Spleen (tissue), 11 donors: ENCODE results near the gene SLC2A11. TPM values are rescaled to one million over a fixed set of nuclear protein-coding genes. Genes with fewer than 3 reads are reported as not detected.

Experiments used
- DNase-seq: peaks from one replicate; pipeline ENCODE4 v3.0.0-alpha.2; 2020
- H3K27ac ChIP-seq, 8 donors: fragments of 200-600 bp; sonication (generic) in 7 of 8; 1 replicate in 4 of 8; 2 replicates in 4 of 8; pipeline versions ENCODE4 v1.5.0 to v1.8.0; 2016 to 2021; ENCODE audit warnings: inconsistent platforms in 4 of 8, mild to moderate bottlenecking in 4 of 8, moderate library complexity in 1 of 8
- H3K27me3 ChIP-seq, 7 donors: fragments of 200-600 bp; sonication (generic) in 6 of 7; replicated peaks in 1 of 7; 1 replicate in 4 of 7; 2 replicates in 3 of 7; pipeline versions ENCODE4 v1.5.0 to v1.8.0; 2016 to 2021; ENCODE audit warnings: inconsistent platforms in 3 of 7, mild to moderate bottlenecking in 1 of 7
- H3K36me3 ChIP-seq, 6 donors: fragments of 200-600 bp; sonication (generic) in 5 of 6; 1 replicate in 4 of 6; 2 replicates in 2 of 6; pipeline versions ENCODE4 v1.5.0 to v1.8.0; 2016 to 2021; ENCODE audit warnings: inconsistent platforms in 2 of 6
- H3K4me1 ChIP-seq, 6 donors: fragments of 200-600 bp; sonication (generic) in 5 of 6; 1 replicate in 3 of 6; 2 replicates in 3 of 6; pipeline versions ENCODE4 v1.5.0 to v1.8.0; 2016 to 2021; ENCODE audit warnings: inconsistent platforms in 3 of 6
- H3K4me3 ChIP-seq, 8 donors: fragments of 200-600 bp; sonication (generic) in 7 of 8; 1 replicate in 4 of 8; 2 replicates in 4 of 8; pipeline versions ENCODE4 v1.5.0 to v1.8.0; 2016 to 2021; ENCODE audit warnings: inconsistent platforms in 4 of 8, mild to moderate bottlenecking in 4 of 8, moderate library complexity in 2 of 8
- H3K9me3 ChIP-seq, 8 donors: fragments of 200-600 bp; sonication (generic) in 7 of 8; 1 replicate in 4 of 8; 2 replicates in 4 of 8; pipeline versions ENCODE4 v1.5.0 to v1.8.0; 2016 to 2021; ENCODE audit warnings: inconsistent platforms in 4 of 8
- POLR2A ChIP-seq, 3 donors: fragments of 450-650 bp; IDR thresholded peaks; one replicate each; pipeline ENCODE4 v1.5.1; 2017; ENCODE audit warnings: antibody characterized with exemption in 3 of 3, mild to moderate bottlenecking in 1 of 3
- POLR2AphosphoS5 ChIP-seq, 3 donors: sonication (generic); formaldehyde crosslinking; IDR thresholded peaks; one replicate each; pipeline ENCODE4 v1.5.1; 2017; ENCODE audit warnings: antibody characterized with exemption in 3 of 3
- WGBS, 5 donors: extraction: QIAGEN DNeasy Blood & Tissue Kit in 3 of 5; methylation state at CpG; one replicate each; pipeline versions ENCODE4 v1.1.5 to v1.1.7; 2013 to 2018; 5-methylcytosine and 5-hydroxymethylcytosine counted together
- intact Hi-C: fragments of 100-400 bp; cut with DNase I; formaldehyde crosslinking; loops from one replicate; pipeline ENCODE4 v1.15.0; 2023; ENCODE audit warnings: low total_unique reads
- polyA plus RNA-seq, 3 donors: library from polyadenylated mRNA; stranded (reverse); fragments of 200-250 nt; gene quantifications; one replicate each; pipeline ENCODE4 v1.2.1, GENCODE V29; 2013
- total RNA-seq, 7 donors: library from RNA; depleted of rRNA in 3 of 7; stranded (reverse); fragments of >200 nt in 3 of 7; fragmentation: NEBNext Ultra II Directional in 4 of 7; extraction: Animal tissue kit (Norgen Biotek cat#: 25700) in 4 of 7; gene quantifications; one replicate each; pipeline versions ENCODE4 v1.1.0 to v1.2.1, GENCODE V29; 2016 to 2021
- TF ChIP-seq, protein P1 (sequence below), 11 experiments: fragments of 200-600 bp in 7 of 11; fragments of 450-650 bp in 4 of 11; sonication (generic) in 4 of 11; IDR thresholded peaks in 8 of 11; conservative IDR thresholded peaks in 3 of 11; 1 replicate in 7 of 11; 2 replicates in 4 of 11; pipeline versions ENCODE4 v1.4.0 to v1.8.0; 2016 to 2021; ENCODE audit warnings: antibody characterized with exemption in 11 of 11, inconsistent platforms in 4 of 11, mild to moderate bottlenecking in 1 of 11
- donor health status: healthy with polysubstance abuse.
- donor health status: DM: no; HTN: no; CAD: no; lungs with moderate emphysema.
- donor health status: DM: no; HTN: no; CAD: no.
- donor health status: Bipolar disorder and iron deficiency.
- donor health status: healthy.
- donor health status: DM: no; HTN: no; CAD: no.
- donor health status: DM: yes; HTN: yes; CAD: no.

SLC2A11 gene
- total and polyA plus RNA-seq, 10 donors: 12.0 to 23.5 (median 16.5) TPM

DNA sequence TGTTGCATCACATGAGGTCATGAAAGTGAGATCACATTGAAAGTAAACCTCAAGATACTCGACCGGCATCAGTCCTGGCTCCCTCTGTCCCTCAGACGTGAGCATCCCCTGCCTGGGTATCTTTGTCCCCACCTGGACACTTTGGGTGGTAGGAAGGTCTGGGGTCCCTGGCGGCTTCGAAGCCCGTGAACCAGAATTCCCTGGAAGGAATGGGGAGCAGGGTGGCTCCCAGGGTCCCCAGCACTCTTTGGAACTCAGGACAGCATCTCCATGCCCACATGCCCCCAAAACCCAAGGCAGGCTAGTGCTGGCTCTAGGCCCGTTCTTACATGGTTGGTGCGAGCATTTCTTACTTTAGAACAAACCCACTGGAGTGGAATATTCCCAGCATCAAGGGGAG is 26.4 kb upstream of the SLC2A11 start:
- 85 to 96% (median 91%) methylated on average over 8 of the region's 8 CpGs for WGBS, 5 donors
- peak; percentile 57 for DNase-seq
- Histone ChIP-seq H3K4me1 (peaks cover 0 to 36% (median 4%) of the 10 kb centered on the region in 6 donors), H3K4me3 (no peak overlapping the region), H3K9me3 (no peaks in the 10 kb centered on the region), H3K27ac (no peak overlapping the region), H3K27me3 (no peaks in the 10 kb centered on the region), H3K36me3 (peaks cover 0 to 100% (median 93%) of the 10 kb centered on the region in 6 donors)
- TF ChIP-seq, protein P1, sequence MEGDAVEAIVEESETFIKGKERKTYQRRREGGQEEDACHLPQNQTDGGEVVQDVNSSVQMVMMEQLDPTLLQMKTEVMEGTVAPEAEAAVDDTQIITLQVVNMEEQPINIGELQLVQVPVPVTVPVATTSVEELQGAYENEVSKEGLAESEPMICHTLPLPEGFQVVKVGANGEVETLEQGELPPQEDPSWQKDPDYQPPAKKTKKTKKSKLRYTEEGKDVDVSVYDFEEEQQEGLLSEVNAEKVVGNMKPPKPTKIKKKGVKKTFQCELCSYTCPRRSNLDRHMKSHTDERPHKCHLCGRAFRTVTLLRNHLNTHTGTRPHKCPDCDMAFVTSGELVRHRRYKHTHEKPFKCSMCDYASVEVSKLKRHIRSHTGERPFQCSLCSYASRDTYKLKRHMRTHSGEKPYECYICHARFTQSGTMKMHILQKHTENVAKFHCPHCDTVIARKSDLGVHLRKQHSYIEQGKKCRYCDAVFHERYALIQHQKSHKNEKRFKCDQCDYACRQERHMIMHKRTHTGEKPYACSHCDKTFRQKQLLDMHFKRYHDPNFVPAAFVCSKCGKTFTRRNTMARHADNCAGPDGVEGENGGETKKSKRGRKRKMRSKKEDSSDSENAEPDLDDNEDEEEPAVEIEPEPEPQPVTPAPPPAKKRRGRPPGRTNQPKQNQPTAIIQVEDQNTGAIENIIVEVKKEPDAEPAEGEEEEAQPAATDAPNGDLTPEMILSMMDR (IDR thresholded peaks at IDR 0.05 in 8 of 11, conservative IDR thresholded peaks at IDR 0.05 in 3 of 11): no peak
- no peak for TF ChIP-seq POLR2A (IDR thresholded peaks at IDR 0.05)
- TF ChIP-seq POLR2AphosphoS5 (IDR thresholded peaks at IDR 0.05): no peak
- intact Hi-C loops: no loop called here

- no peak overlapping the region for H3K27ac ChIP-seq
- H3K4me3 ChIP-seq: no peak overlapping the region
- no peaks in the 10 kb centered on the region for H3K9me3 ChIP-seq
- intact Hi-C loops: no loop called here
- H3K27me3 ChIP-seq: no peaks in the 10 kb centered on the region
- 88 to 96% (median 92%) methylated on average over 5 to 10 of the region's 10 CpGs for WGBS, 5 donors
- TF ChIP-seq POLR2AphosphoS5 (IDR thresholded peaks at IDR 0.05): peak in 1 of 3 donors; percentile 46
- TF ChIP-seq, protein P1 (IDR thresholded peaks at IDR 0.05 in 8 of 11, conservative IDR thresholded peaks at IDR 0.05 in 3 of 11): no peak
- peaks cover 0 to 37% (median 6%) of the 10 kb centered on the region in 6 donors for H3K4me1 ChIP-seq
- peaks cover 0 to 100% (median 91%) of the 10 kb centered on the region in 6 donors for H3K36me3 ChIP-seq
- peak; percentile 60 for DNase-seq
Measured at GRCh38 chr22:23831781-23832180, 25.9 kb upstream of the SLC2A11 start.

GRCh38 chr22:23832226-23833016 is 25.3 kb upstream of the SLC2A11 start:
- WGBS, 5 donors: 84 to 86% (median 85%) methylated on average over 11 of the region's 11 CpGs
- no peak overlapping the region for H3K27ac ChIP-seq
- intact Hi-C loops: no loop called here
- no peaks in the 10 kb centered on the region for H3K9me3 ChIP-seq
- TF ChIP-seq POLR2A (IDR thresholded peaks at IDR 0.05) (no peak), POLR2AphosphoS5 (IDR thresholded peaks at IDR 0.05) (no peak)
- TF ChIP-seq, protein P1 (IDR thresholded peaks at IDR 0.05 in 8 of 11, conservative IDR thresholded peaks at IDR 0.05 in 3 of 11): no peak
- H3K4me3 ChIP-seq: no peak overlapping the region
- DNase-seq: peak; percentile 63
- H3K4me1 ChIP-seq: peaks cover 0 to 37% (median 13%) of the 10 kb centered on the region in 6 donors
- H3K36me3 ChIP-seq: peaks cover 0 to 98% (median 85%) of the 10 kb centered on the region in 6 donors
- H3K27me3 ChIP-seq: no peaks in the 10 kb centered on the region

DNA sequence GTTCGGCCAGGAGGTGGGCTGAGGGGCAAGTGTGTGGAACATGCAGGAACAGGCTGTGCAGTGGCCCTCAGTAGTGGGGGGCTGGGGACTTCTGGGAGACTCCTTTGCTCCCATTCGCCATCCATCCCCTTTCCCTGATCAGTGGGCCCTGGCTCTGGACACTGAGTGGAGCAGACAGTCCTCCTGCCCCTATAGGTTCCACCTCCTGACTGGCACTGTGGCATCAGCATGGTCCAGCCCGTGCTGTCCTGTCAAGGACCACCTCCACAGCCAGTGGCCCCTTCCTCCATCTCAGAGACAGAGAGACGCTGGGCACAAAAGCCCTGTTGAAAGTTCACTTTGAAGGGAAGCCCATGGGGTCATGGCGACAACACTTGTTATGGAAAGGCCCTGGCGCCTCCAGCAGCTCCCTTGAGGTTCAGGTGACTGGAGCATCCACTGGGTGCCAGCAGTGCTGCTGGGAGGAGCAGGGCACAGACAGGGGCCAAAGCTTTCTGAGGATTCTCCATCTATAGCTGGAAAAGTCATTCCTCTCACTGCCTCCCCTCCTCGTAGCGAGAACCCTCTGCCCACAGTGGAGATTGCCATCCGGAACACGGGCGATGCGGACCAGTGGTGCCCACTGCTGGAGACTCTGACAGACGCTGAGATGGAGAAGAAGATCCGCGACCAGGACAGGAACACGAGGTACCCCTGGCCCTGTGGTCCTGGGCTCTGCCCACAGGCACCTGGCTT is 24.5 kb upstream of the SLC2A11 start:
- DNase-seq: peak; percentile 63
- no peak overlapping the region for H3K27ac ChIP-seq
- no peak for TF ChIP-seq POLR2AphosphoS5 (IDR thresholded peaks at IDR 0.05)
- TF ChIP-seq, protein P1 (IDR thresholded peaks at IDR 0.05 in 8 of 11, conservative IDR thresholded peaks at IDR 0.05 in 3 of 11): no peak
- TF ChIP-seq POLR2A (IDR thresholded peaks at IDR 0.05): no peak
- no peaks in the 10 kb centered on the region for H3K9me3 ChIP-seq
- H3K4me1 ChIP-seq: peaks cover 3 to 43% (median 20%) of the 10 kb centered on the region in 6 donors
- no peaks in the 10 kb centered on the region for H3K27me3 ChIP-seq
- peaks cover 0 to 90% (median 78%) of the 10 kb centered on the region in 6 donors for H3K36me3 ChIP-seq
- no peak overlapping the region for H3K4me3 ChIP-seq
- intact Hi-C loops: no loop called here
- 87 to 95% (median 91%) methylated on average over 16 of the region's 16 CpGs for WGBS, 5 donors
